Renal cortical epithelial cell (primary cell): Measurements from ENCODE around the gene CD247. TPM values are rescaled to one million over a fixed set of nuclear protein-coding genes. Genes with fewer than 3 reads are reported as not detected.

Experiments used
- DNase-seq: peaks from one replicate; pipeline ENCODE4 v3.0.0-alpha.2; 2011; ENCODE audit warnings: low read depth
- total RNA-seq: library from RNA; depleted of rRNA; stranded (reverse); fragments of >200 nt; gene quantifications from 2 replicates; pipeline ENCODE4 v1.2.3, GENCODE V29; 2014

The CD247 gene
- total RNA-seq, 1 donor from 2014 or later, result not detected

DNA sequence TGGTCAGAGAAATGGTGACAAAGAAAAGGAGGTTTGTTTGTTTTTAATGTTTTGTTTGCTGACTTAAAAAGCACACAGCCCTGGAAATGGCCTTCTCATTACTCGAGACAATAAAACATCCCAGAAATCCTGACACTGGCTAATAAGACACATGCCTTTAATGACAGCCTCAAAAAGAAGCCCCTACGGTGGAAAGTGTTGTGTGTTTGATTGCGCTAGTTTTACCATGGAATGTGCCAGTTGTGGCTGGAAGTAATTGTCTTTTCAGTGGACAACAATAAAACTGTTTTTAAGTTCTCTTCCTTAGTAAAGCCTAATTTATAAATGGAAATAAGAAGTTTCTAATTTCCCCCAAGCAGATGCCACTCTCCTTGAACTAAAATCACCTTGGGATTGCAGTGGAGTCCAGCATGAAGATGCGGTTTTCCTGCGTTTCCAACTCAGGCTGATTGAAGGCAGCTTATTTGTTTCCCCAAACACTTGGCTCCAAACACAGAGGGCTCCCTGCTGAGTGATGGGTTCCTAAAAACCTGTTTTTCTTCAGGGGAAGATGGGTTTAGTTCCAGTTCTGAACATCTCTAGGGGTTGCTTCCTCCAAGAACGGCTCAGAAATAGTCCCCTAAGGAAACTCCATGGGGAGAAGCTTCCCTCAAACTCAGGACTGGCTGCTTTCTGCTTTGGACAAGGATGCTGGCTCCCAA, 54.3 kb downstream of the CD247 start:
- DNase-seq, result no peak

DNA sequence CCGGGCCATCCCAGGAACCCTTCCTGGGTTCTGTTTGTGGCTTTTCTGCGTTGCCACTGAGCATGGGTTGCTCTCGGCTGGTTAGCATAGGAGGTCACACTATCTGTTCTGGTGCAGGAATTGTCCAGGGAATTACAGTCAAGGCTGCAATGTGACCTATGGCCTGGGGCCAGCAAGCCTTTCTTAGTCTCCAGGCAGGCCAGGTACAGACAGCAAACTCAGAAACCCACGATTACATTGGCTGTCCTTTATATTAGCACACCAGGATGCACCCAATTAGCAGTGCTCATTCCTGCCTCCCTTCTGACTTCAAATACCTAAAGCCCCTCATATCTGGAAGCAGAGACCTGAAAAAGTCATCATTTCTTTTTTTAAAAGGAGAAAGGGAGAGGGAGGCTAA, 55.2 kb downstream of the CD247 start:
- DNase-seq, result no peak

DNA sequence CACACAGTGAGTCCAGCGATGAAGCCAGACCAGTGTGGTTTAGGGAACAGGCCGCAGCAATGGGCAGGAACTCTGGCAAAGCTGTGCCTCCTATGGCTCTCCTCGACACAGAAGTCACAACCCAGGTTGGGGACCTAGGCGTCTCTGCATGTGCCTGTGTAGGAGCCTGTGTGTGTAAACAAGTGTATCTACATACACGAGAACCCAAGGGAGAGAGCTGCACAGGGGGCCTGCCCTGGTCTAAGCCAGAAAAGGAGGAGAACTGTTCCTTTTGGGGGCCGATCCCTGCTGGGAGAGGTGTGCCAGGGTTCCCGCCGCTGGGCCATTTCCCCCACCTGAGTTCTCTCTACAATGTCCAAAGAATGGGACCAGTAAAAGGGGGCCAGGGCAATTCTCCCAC, 56.0 kb downstream of the CD247 start:
- DNase-seq, result no peak

DNA sequence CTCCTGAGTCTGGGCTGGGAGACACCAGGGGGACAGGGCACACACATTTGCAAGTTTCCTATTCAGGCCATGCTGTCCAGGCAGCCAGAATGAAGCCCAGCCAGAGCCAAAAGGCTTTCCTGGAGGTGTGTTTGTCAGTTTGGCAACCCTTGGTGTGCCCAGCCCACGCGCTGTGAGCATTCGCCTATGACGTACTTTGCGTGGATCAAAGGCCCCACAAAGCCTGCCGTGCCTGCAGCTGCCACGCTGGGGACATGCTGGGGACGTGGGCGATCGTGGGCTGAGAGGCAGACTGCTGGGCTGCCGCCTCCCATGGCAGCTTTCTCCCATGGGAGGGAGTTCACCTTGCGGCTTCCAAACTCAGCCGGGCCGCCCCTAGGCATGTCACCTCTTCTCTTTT, 57.5 kb downstream of the CD247 start:
- DNase-seq, result no peak

DNA sequence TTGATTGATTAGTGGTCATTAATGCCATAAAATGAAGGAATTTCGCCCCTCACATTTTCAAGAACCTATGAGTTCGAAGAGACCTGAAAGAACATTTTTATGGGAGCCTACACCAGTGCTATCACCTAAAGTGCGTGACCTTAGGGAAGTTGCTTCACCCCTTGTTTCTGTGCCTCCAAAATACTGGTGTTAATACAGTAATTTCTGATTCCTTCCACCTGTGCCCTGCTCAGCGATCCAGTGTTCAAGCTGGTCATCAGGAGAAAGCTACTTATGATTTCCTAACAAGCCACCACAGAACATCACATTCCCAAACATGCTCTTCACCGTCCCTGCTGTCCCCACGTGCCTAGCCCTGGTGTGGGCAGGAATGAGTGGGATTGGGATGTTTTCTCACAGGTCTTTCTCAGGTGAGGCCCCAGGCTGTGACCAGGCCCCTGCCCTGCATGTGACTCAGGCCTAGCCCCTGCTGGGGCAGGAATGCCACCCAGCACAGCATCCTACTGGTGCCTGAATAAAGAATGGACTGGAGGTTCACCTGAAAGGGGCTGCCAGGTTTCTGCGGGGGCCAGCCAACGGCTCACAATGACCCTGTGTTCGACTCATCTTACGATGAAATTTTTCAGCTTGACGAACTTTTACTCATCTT, 60.3 kb downstream of the CD247 start:
- DNase-seq, result no peak

DNA sequence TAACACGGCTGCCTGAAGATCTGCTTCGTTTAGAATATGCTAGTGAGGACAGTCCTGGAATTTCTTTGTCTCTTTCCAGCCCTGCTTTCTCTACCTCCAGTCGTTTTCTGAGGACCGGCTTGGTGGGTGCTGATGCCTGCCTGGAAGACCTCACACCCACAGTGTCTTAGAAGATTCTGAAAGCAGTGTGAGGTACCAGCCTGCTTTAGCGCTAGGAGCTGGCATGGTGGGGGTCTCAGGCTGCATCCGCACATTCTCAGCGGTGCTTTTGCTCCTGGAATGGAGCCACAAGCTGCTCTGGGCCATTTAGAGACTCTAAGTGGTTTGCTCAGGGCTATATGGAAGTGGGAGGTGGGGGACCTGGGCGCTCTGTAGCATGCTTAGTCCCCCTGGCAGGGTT, 61.4 kb downstream of the CD247 start:
- DNase-seq, result no peak

DNA sequence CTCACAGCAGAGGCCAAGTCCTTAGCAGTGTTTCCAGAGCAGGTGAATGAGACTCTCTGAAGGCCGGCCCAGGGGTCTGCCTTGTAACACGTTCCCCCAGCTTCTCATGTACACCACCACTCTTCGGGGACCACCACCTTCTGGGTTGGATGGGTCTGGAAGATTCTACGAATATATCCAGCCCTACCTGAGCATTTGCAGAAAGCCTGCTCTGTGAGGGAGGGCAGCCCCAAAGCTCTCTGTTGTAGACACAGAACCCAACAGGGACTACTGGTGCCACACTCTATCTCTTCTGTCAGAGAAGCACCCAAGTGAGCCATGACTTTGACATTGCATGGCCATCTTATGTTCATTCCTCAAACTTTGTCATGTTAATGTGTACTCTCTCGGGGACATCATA, 61.8 kb downstream of the CD247 start:
- DNase-seq, result no peak

DNA sequence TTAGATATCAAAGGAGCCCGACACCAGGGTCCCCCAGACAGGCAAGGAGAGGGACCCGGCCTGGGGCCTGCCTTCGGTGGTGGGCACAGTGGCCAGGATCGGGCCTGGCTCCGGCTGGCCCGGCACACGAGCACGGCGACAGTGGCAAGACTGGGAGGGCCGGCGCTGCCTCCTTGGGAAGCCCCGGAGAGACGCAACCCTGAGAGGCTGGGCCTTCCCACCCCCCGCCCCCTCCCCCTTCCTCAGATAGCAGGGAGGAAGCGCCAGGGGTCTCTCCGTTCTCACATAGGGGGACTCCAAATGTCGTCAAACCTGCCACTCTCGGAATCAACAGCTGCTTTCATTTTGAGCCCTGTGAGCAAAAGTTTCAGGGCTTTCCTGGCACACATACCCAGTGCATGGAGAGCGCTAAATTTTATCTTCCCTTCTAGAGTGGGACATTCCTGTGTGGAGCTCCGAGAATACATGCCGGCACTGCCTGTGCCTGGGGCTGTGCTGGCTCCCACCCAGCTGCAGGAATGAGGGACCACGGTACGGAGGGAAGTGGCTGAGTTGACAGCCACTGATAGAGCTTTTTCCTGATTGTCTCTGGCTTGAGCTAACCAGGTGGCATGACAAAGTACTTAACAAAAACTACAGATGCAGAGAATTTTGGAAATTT, 62.4 kb downstream of the CD247 start:
- DNase-seq, result no peak

DNA sequence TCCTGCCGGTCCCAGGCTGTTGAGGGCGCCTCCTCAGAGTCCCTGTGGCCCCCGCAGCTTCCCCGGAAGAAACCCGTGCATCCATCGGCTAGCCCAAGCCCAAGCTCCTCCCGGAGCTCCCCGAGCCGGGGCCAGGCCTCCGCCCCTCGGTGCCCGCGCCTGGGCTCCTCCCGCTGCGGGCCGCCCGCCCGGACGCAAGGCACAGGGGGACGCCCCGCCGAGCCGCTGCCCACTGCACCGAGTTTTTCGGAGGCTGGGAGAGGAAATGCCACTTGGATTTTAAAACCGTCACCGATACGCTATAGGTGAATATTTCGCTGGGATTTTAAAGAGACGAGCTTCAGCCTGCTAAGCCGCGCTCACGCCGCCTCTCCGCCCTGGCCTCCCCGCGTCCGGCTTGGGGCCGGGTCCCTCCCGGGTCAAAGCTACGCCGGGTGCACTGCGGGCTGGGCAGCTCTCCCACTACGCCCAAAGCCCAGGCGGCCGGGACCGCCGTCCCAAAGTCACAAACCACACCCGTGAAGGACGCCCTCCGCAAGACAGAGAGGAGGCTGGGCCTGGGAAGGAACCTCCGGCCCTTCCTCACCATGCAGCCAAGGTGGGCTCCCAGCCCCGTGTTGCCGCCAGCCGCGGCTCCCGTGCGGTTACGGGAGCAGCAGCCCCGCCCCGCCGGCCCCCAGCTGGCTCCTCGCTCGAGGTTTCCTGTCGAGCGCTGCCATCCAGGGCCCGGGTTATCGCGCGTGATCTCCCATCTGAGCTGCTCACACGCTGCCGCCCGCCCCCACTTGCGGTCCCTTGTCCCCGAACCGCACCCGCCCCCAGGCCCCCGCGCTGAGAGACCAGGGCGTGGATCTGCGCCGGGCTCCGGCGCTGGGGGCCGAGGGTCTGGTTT, 63.2 kb downstream of the CD247 start:
- DNase-seq, result no peak

DNA sequence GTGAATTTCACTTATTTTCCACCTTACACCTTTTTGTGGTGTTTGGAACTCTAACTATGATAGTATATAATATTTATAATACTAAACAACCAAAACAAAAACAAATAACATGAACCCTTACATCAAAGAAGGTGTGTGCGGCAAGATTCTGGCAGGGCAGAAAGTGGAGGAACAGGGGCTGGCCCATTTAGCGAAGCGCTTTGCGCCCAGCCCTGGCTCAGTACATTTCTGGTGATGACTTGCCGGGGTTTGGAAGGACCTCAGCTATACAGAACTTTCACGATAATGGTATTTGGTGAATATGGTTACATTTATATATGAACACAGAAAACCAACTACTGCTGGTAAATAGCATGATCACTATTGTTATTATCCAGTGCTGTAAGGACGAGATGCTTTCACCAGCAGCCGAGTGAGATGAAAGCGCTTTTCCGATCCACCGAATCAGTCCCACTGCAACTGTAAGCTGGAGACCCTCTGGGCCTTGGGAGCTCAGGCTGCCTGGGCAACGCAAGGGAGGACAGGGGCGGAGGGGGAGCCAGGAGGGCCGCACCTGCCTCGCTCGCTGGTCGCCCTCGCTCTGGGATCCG, 63.9 kb downstream of the CD247 start:
- DNase-seq, result no peak

DNA sequence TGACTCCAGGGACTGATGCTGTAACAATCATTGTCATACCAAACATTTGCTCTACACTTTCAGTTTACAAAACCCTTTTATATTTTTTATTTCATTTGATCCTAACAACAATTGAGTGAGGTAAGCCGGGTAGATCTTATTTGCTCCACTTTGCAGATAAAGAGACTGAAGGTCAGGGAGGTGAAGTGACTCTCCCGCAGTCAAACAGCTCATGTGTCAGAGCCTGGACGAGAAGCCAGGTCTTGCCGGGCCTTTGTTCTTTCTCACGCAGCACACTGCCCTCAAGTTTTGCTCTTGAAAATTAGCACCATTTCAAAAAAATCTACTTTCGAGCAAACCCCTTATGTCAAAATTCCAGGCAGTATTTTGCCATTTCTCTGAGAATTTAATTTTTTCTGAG, 65.2 kb downstream of the CD247 start:
- no peak for DNase-seq

DNA sequence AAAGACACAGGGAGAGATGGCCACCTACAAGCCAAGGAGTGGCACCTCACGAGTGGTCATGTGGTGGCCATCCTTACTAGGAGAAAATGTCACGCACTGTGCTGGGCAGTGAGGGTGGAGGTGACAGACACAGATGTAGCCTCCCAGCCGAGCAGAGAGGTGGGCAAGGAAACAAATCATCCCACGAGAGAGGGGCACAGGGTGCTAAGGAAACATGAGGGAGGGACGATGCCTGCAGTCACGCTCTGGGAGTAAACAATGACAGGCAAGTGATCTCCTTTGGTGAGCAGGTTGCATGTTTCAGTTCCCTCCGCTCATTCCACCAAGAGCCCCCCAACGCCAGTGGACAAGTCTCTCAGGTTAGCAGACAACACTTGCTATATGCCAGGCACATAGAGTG, 65.8 kb downstream of the CD247 start:
- no peak for DNase-seq

DNA sequence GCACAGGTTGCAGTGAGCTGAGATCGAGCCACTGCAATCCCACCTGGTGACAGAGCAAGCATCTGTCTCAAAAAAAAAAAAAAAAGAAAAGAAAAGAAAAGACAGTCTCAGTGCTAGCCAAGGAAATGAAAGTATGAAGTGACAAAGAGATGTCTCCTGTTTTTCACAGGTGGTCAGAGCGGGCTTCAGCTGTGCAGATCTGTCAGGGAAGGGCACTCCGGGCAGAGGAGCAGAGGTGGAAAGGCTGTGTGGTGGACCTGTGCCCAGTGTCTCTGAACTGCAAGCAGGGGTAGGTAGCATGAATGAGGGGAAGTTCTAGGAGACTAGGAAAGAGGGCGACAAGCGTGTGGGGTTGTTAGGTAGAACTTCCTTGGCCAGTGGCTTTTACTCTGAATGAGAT, 67.5 kb downstream of the CD247 start:
- no peak for DNase-seq

DNA sequence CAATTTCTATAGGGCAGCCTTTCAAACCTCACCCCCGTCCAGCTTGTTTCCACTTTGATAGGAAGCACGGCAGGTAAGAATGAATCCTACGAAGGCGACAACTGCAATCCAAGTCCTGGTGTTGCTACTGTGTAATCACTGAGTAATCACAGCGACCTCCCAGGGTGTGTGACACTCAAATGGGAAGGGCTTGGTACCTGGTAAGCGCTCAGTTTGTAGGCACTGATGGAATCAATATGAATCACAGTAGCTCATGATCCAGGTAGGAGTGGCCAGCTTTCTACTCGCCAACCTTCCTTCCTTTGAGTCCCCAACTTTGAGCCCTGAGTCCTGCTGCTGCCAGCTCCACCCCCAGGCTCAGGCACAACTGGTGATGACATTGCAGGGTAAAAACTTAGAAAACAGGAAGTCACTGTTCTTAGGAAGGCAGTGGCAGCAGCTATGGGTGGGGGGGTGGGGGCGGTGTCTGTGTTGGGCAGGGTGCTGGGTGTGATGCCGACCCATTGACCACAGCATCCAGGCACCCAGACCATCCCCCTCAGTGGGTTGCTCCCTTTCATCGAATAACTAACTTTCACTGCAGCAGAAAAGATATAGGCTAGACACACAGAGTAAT, 70.7 kb downstream of the CD247 start:
- peak; percentile 70 for DNase-seq

DNA sequence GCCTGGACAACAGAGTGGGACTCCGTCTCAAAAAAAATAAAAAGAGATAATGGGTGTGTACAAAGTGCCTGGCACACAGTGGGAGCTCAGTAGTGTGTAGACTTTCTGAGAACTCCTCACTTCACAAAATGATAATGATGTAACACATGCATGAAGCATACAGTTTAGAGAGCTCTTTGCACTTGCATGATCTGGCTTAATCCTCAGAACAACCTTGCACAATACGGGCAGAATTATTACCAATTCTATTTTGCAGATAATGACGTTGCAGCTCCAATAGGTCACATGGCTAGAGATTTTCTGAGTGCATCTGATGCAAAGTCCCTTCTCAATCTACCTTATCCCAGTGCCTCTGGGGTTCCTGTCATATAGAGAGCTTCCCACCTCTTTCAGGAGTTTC, 71.4 kb downstream of the CD247 start:
- no peak for DNase-seq

DNA sequence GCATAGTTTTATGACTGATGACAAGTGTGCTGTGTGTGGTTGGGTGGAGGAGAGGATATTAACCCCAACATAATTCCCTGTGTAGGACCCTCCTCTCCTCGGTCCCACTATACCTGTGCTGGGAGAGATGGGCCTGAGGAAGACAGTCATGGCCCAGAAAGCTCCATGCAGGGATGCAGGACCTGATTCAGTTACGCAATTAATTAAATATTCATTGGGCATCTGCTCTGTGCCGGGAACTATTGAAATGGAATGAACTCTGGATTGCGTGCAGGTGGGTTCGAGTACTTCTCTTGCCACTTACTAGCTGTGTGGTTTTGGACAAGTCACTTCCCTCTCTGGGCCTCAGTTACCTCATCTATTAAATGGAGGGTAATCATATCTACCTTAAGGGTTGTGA, 74.6 kb downstream of the CD247 start:
- no peak for DNase-seq

DNA sequence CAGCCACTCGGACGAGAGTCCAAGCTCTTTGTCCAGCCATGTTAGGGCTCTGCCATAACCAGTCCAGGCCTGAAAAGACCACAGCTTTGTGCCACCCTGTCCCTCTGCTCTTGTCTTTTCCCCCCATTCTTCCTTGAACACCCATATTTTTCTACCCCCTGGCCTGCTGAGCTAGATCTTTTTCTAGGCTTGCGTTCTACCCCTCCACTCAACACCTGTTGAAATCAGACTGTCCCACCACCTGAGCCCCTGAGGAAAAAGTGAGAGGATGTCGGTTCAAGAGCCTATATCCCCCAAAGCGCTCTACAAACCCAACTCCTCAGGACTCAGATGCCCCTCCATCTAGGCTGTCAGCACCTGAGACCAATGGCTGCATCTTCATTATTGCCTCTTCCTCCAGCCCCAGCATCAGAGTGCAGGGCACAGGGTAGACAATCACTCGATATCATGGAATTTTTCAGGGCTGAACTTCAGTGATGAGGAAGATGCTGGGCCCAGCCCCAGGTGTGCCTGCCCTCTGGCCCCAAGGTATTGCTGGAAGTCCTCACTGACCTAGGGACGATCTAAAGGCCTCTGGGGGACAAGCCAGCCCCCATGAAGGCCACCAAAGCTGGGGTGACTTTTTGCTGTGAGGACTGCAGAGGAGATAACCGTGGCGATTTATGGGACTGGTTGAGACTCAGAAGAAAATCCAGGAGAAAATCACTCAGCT, 75.3 kb downstream of the CD247 start:
- DNase-seq, result no peak

DNA sequence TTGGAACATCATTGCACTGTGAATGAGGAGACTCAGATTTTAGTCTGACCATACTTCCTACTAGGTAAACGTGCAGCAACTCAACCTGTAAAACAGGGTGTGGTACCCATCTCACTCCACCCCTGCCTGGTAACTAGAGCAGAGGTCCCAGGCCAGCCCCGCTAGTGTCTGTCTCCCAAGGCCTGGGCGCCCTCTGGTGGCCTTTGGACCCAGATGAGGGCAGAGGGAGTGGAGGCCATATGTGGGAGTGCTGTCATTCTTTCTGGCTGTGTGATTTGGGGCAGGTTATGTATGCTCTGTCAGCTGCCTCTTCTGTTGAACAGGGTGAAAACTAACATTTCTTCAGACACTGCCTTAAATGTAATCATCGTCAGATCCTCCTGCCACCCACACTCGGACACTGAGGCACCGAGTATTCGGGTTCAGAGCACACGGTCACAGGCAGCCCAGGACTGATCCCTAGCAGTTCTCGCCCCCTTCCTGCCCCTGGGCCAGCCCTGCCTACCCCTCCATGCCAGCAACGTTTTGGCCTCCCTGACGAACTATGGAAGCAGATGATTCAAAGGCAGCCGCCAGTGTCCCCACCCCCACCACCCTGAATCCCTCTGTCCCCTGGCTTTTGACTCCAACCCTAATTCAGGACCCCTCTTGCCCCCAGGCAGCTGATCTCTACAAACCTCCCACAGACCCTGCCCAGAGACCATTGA, 76.0 kb downstream of the CD247 start:
- DNase-seq, result peak; percentile 43

DNA sequence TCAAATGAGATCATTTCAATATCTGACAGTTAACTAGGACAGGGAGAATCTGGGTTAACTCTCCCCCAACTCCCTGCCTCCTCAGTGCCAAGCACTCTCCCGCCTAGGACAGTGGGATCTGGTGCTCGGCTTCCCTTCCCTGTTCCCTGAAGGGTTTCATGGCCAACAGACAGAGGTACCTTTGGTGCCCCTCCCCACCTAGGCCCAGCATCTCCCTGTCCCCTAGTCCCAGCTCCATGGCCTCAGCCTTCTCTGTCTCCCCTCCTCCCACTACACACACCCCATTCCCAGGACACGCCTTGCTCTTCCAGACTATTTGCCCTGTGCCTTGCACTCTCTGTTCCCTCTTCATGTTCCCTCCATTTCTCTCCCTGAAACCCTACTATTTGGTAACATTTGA, 77.1 kb downstream of the CD247 start:
- no peak for DNase-seq

DNA sequence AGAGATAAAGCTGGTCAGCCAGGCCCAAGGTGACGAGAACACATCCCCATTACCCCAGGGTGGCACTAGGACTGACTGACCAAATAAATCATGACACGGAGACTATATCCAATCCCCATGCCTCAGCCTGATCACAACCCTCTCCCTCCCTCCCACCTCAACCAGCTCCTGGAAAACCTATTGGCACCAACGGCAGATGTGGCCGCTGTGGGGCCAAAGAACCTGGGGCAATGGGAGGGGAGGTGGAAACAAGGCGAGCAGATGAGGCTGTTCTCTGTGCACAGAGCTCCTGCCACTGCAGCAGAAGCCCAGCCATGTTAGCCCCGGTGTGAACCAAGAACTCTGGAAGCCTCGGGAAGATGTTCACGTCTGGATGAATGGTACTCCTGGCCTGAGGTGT, 77.6 kb downstream of the CD247 start:
- no peak for DNase-seq
